ENCODE data around the gene AK4.

GRCh38 chr1:65265296-65265650, 117.3 kb downstream of the AK4 start:
- no peak for TF ChIP-seq CTCF (IDR thresholded peaks at IDR 0.05)
- no peak for TF ChIP-seq POLR2A (IDR thresholded peaks at IDR 0.05)
- TF ChIP-seq EP300 (IDR thresholded peaks at IDR 0.05): no peak

All from ovary (tissue), 3 donors.